GM23338 (cell line): Measurements from ENCODE around the gene OTOP2. TPM values are rescaled to one million over a fixed set of nuclear protein-coding genes. Genes with fewer than 3 reads are reported as not detected.

ENCODE experiments used
- ATAC-seq: fragments of 200-7000 bp; cut with Tn5 transposase; 3 replicates; pipeline ENCODE4 v1.9.1; 2020
- DNase-seq: peaks from one replicate; pipeline ENCODE4 v3.0.0-alpha.2; 2015; ENCODE audit warnings: low spot score
- H2AFZ ChIP-seq: fragments of 200-600 bp; sonication (generic); 2 replicates; pipeline ENCODE4 v1.8.0; 2016; ENCODE audit warnings: antibody characterized with exemption, mild to moderate bottlenecking, moderate library complexity
- H3F3A ChIP-seq: fragments of 200-600 bp; sonication (generic); replicated peaks from 2 replicates; pipeline ENCODE4 v1.8.0; 2017; ENCODE audit warnings: antibody characterized with exemption, mixed run types, low read depth
- H3K27ac ChIP-seq: fragments of 200-600 bp; sonication (generic); 2 replicates; pipeline ENCODE4 v1.6.1; 2016; ENCODE audit warnings: low read depth
- H3K27me3 ChIP-seq: fragments of 200-600 bp; sonication (generic); 2 replicates; pipeline ENCODE4 v1.8.0; 2016; ENCODE audit warnings: mild to moderate bottlenecking, mixed run types, moderate library complexity; ENCODE audit not compliant: insufficient read depth
- H3K36me3 ChIP-seq: fragments of 200-600 bp; sonication (generic); 2 replicates; pipeline ENCODE4 v1.8.0; 2016; ENCODE audit warnings: mild to moderate bottlenecking; ENCODE audit not compliant: insufficient read depth
- H3K4me1 ChIP-seq: fragments of 200-600 bp; sonication (generic); 2 replicates; pipeline ENCODE4 v1.8.0; 2016; ENCODE audit warnings: mild to moderate bottlenecking, moderate library complexity; ENCODE audit not compliant: insufficient read depth
- H3K4me2 ChIP-seq: fragments of 200-600 bp; sonication (generic); 2 replicates; pipeline ENCODE4 v1.7.1; 2017; ENCODE audit warnings: mixed run types
- H3K4me3 ChIP-seq: fragments of 200-600 bp; sonication (generic); 2 replicates; pipeline ENCODE4 v1.6.1; 2016; ENCODE audit warnings: mixed run types
- H3K79me2 ChIP-seq: fragments of 200-600 bp; sonication (generic); replicated peaks from 2 replicates; pipeline ENCODE4 v1.8.0; 2017; ENCODE audit warnings: mild to moderate bottlenecking; ENCODE audit not compliant: insufficient read depth
- H3K9me2 ChIP-seq: fragments of 200-600 bp; sonication (generic); 2 replicates; pipeline ENCODE4 v1.8.0; 2017; ENCODE audit not compliant: insufficient read depth
- H4K20me1 ChIP-seq: fragments of 200-600 bp; sonication (generic); replicated peaks from 2 replicates; pipeline ENCODE4 v1.8.0; 2017; ENCODE audit warnings: mild to moderate bottlenecking; ENCODE audit not compliant: insufficient read depth
- H3K27ac Mint-ChIP-seq: 2 replicates; pipeline ENCODE4 v1.8.0; 2020; ENCODE audit warnings: inconsistent platforms, mild to moderate bottlenecking, moderate library complexity, mixed read lengths
- H3K27me3 Mint-ChIP-seq: 3 replicates; pipeline ENCODE4 v1.8.0; 2022; ENCODE audit warnings: low read depth, mild to moderate bottlenecking, moderate library complexity, mixed read lengths, inconsistent platforms; ENCODE audit not compliant: insufficient read depth, poor library complexity
- H3K36me3 Mint-ChIP-seq: 3 replicates; pipeline ENCODE4 v1.8.0; 2021; ENCODE audit warnings: low read depth, mild to moderate bottlenecking, inconsistent platforms, moderate library complexity, mixed read lengths
- H3K4me1 Mint-ChIP-seq: 3 replicates; pipeline ENCODE4 v1.8.0; 2020; ENCODE audit warnings: mild to moderate bottlenecking, inconsistent platforms, mixed read lengths
- H3K4me3 Mint-ChIP-seq: 3 replicates; pipeline ENCODE4 v1.8.0; 2021; ENCODE audit warnings: moderate library complexity, mild to moderate bottlenecking, inconsistent platforms, mixed read lengths
- H3K9me3 Mint-ChIP-seq: 3 replicates; pipeline ENCODE4 v1.8.0; 2020; ENCODE audit warnings: moderate library complexity, mild to moderate bottlenecking, inconsistent platforms, mixed read lengths
- CREB1 ChIP-seq: fragments of 250-450 bp; sonication (Bioruptor Pico); IDR thresholded peaks from 2 replicates; pipeline ENCODE4 v1.5.0; 2020; ENCODE audit warnings: low read depth, mild to moderate bottlenecking, moderate library complexity
- ETS1 ChIP-seq: IDR thresholded peaks from 2 replicates; pipeline ENCODE4 v1.6.1; 2016; ENCODE audit warnings: antibody characterized with exemption
- EZH2 ChIP-seq: fragments of 200-600 bp; sonication (generic); IDR thresholded peaks from one replicate; pipeline ENCODE4 v1.8.0; 2017; ENCODE audit warnings: antibody characterized with exemption, mild to moderate bottlenecking, low read depth; ENCODE audit not compliant: unreplicated experiment
- EZH2phosphoT487 ChIP-seq: fragments of 200-600 bp; sonication (generic); IDR thresholded peaks from one replicate; pipeline ENCODE4 v1.8.1; 2018; ENCODE audit warnings: antibody characterized with exemption; ENCODE audit not compliant: unreplicated experiment
- JUNB ChIP-seq: IDR thresholded peaks from one replicate; pipeline ENCODE4 v1.6.1; 2016; ENCODE audit warnings: antibody characterized with exemption; ENCODE audit not compliant: unreplicated experiment
- NANOG ChIP-seq: IDR thresholded peaks from 2 replicates; pipeline ENCODE4 v1.6.1; 2016; ENCODE audit warnings: antibody characterized with exemption, borderline replicate concordance
- POLR2AphosphoS5 ChIP-seq: IDR thresholded peaks from 2 replicates; pipeline ENCODE4 v1.6.1; 2016; ENCODE audit warnings: antibody characterized with exemption, low read depth
- STAT1 ChIP-seq: IDR thresholded peaks from one replicate; pipeline ENCODE4 v1.6.1; 2016; ENCODE audit warnings: antibody characterized with exemption; ENCODE audit not compliant: unreplicated experiment
- ZNF114 ChIP-seq: fragments of 250-450 bp; sonication (Bioruptor Pico); IDR thresholded peaks from 2 replicates; pipeline ENCODE4 v1.5.0; 2020; ENCODE audit warnings: mild to moderate bottlenecking, moderate library complexity
- ZNF331 ChIP-seq: fragments of 250-450 bp; sonication (Bioruptor Pico); IDR thresholded peaks from 2 replicates; pipeline ENCODE4 v1.5.0; 2020; ENCODE audit warnings: low read depth, mild to moderate bottlenecking, moderate library complexity
- ZNF462 ChIP-seq: fragments of 250-450 bp; sonication (Bioruptor Pico); IDR thresholded peaks from 2 replicates; pipeline ENCODE4 v1.5.0; 2020; ENCODE audit warnings: mild to moderate bottlenecking, moderate library complexity
- polyA plus RNA-seq: library from polyadenylated mRNA; unstranded; fragments of >200 nt; fragmentation: Nextera tagmentation; extraction: Ambion mirVana; gene quantifications from 2 replicates; pipeline ENCODE4 v1.2.1, GENCODE V29; 2016
- total RNA-seq: library from RNA; depleted of rRNA; stranded (reverse); fragments of >200 nt; shearing (Covaris generic); gene quantifications from 2 replicates; pipeline ENCODE4 v1.2.3, GENCODE V29; 2014
- TF ChIP-seq, protein P1 (sequence below): IDR thresholded peaks from one replicate; pipeline ENCODE4 v1.6.1; 2018; ENCODE audit warnings: antibody characterized with exemption; ENCODE audit not compliant: unreplicated experiment
- TF ChIP-seq, protein P2 (sequence below), 2 experiments: fragments of 200-600 bp in 1 of 2; sonication (generic) in 1 of 2; conservative IDR thresholded peaks; 2 replicates each; pipeline versions ENCODE4 v1.5.1 to v1.6.1; 2016 to 2017; ENCODE audit warnings: antibody characterized with exemption in 2 of 2, low read depth in 2 of 2, mild to moderate bottlenecking in 2 of 2, moderate library complexity in 1 of 2

OTOP2 gene
- total and polyA plus RNA-seq, 2 experiments from 2014 or later, result not detected

GRCh38 chr17:74930535-74931036 lies 6.5 kb downstream of the OTOP2 start (continued):
- TF ChIP-seq CREB1 (CRISPR knock-in tag) (no peak), ZNF331 (no peak), POLR2AphosphoS5 (no peak), EZH2 (no peak)

GRCh38 chr17:74935048-74935447 lies 11.0 kb downstream of the OTOP2 start:
- peak overlapping the region; percentile 58 for H3K4me3 ChIP-seq

More at GRCh38 chr17:74935048-74935447, 11.0 kb downstream of the OTOP2 start:
- Mint-ChIP-seq H3K27me3 (peaks cover 62% of the 10 kb centered on the region), H3K9me3 (no peaks in the 10 kb centered on the region), H3K27ac (no peak overlapping the region), H3K4me1 (peaks cover 9% of the 10 kb centered on the region; the same call in 2 of the 3 replicates), H3K36me3 (no peaks in the 10 kb centered on the region), H3K4me3 (peak overlapping the region; percentile 64)
- no peaks in the 10 kb centered on the region for H3K4me1 ChIP-seq
- H2AFZ ChIP-seq, result peak overlapping the region; percentile 94
- H4K20me1 ChIP-seq, result no peaks in the 10 kb centered on the region
- ATAC-seq (peak; percentile 13), DNase-seq (no peak)
- TF ChIP-seq ZNF114 (CRISPR knock-in tag) (no peak), ZNF331 (no peak), EZH2phosphoT487 (no peak), POLR2AphosphoS5 (no peak), ETS1 (no peak), STAT1 (no peak), CREB1 (CRISPR knock-in tag) (no peak), ZNF462 (CRISPR knock-in tag) (no peak), JUNB (no peak), NANOG (no peak), EZH2 (no peak)
- TF ChIP-seq, protein P1, sequence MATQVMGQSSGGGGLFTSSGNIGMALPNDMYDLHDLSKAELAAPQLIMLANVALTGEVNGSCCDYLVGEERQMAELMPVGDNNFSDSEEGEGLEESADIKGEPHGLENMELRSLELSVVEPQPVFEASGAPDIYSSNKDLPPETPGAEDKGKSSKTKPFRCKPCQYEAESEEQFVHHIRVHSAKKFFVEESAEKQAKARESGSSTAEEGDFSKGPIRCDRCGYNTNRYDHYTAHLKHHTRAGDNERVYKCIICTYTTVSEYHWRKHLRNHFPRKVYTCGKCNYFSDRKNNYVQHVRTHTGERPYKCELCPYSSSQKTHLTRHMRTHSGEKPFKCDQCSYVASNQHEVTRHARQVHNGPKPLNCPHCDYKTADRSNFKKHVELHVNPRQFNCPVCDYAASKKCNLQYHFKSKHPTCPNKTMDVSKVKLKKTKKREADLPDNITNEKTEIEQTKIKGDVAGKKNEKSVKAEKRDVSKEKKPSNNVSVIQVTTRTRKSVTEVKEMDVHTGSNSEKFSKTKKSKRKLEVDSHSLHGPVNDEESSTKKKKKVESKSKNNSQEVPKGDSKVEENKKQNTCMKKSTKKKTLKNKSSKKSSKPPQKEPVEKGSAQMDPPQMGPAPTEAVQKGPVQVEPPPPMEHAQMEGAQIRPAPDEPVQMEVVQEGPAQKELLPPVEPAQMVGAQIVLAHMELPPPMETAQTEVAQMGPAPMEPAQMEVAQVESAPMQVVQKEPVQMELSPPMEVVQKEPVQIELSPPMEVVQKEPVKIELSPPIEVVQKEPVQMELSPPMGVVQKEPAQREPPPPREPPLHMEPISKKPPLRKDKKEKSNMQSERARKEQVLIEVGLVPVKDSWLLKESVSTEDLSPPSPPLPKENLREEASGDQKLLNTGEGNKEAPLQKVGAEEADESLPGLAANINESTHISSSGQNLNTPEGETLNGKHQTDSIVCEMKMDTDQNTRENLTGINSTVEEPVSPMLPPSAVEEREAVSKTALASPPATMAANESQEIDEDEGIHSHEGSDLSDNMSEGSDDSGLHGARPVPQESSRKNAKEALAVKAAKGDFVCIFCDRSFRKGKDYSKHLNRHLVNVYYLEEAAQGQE, result no peak
- TF ChIP-seq, protein P2, sequence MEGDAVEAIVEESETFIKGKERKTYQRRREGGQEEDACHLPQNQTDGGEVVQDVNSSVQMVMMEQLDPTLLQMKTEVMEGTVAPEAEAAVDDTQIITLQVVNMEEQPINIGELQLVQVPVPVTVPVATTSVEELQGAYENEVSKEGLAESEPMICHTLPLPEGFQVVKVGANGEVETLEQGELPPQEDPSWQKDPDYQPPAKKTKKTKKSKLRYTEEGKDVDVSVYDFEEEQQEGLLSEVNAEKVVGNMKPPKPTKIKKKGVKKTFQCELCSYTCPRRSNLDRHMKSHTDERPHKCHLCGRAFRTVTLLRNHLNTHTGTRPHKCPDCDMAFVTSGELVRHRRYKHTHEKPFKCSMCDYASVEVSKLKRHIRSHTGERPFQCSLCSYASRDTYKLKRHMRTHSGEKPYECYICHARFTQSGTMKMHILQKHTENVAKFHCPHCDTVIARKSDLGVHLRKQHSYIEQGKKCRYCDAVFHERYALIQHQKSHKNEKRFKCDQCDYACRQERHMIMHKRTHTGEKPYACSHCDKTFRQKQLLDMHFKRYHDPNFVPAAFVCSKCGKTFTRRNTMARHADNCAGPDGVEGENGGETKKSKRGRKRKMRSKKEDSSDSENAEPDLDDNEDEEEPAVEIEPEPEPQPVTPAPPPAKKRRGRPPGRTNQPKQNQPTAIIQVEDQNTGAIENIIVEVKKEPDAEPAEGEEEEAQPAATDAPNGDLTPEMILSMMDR (conservative IDR thresholded peaks at IDR 0.05; ENCODE audit: low read depth in 2 of 2), result no peak
- H3K4me2 ChIP-seq, result peak overlapping the region; percentile 81
- peaks cover 78% of the 10 kb centered on the region for H3K27me3 ChIP-seq
- H3K27ac ChIP-seq, result no peak overlapping the region
- no peaks in the 10 kb centered on the region for H3F3A ChIP-seq
- H3K36me3 ChIP-seq, result no peaks in the 10 kb centered on the region
- H3K79me2 ChIP-seq, result no peaks in the 10 kb centered on the region
- no peaks in the 10 kb centered on the region for H3K9me2 ChIP-seq
